Thyroid gland (tissue), 4 donors: ENCODE data around the gene BANF2.

Source experiments
- POLR2A ChIP-seq, 2 donors: fragments of 450-650 bp; IDR thresholded peaks; one replicate each; pipeline ENCODE4 v1.6.1; 2017; ENCODE audit warnings: antibody characterized with exemption in 2 of 2, mild to moderate bottlenecking in 2 of 2, moderate library complexity in 1 of 2
- TF ChIP-seq, protein P1 (sequence below), 6 experiments: fragments of 200-600 bp in 3 of 6; fragments of 450-650 bp in 3 of 6; sonication (generic) in 3 of 6; IDR thresholded peaks; one replicate each; pipeline ENCODE4 v1.5.1; 2016 to 2019; ENCODE audit warnings: antibody characterized with exemption in 6 of 6, mild to moderate bottlenecking in 2 of 6, inconsistent platforms in 1 of 6, moderate library complexity in 1 of 6

DNA sequence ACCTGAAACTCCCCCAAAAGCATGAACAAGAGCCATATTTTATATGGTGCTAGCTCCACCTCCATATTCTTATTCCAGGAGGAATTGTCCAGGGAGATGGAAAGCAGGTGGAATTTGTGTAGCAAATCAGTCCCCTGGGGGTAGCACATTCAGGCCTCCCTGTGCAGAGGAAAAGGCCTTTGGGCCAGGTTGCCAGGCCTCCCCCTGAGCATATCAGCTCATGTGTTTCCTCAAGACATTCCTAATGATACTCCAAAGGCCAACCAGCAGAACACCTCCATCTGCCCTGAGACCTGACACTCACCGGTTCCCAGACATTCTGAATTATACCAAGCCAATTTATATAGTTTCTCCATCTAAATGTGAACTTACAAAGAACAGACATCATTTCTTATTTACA lies 2.6 kb upstream of the BANF2 start:
- no peak for TF ChIP-seq POLR2A (IDR thresholded peaks at IDR 0.05)
- TF ChIP-seq, protein P1, sequence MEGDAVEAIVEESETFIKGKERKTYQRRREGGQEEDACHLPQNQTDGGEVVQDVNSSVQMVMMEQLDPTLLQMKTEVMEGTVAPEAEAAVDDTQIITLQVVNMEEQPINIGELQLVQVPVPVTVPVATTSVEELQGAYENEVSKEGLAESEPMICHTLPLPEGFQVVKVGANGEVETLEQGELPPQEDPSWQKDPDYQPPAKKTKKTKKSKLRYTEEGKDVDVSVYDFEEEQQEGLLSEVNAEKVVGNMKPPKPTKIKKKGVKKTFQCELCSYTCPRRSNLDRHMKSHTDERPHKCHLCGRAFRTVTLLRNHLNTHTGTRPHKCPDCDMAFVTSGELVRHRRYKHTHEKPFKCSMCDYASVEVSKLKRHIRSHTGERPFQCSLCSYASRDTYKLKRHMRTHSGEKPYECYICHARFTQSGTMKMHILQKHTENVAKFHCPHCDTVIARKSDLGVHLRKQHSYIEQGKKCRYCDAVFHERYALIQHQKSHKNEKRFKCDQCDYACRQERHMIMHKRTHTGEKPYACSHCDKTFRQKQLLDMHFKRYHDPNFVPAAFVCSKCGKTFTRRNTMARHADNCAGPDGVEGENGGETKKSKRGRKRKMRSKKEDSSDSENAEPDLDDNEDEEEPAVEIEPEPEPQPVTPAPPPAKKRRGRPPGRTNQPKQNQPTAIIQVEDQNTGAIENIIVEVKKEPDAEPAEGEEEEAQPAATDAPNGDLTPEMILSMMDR (IDR thresholded peaks at IDR 0.05): no peak
